NB4 (cell line): ENCODE data around the gene PDZD2.

Experiments
- POLR2A ChIP-seq: IDR thresholded peaks from 2 replicates; pipeline ENCODE4 v1.6.1; 2011; ENCODE audit warnings: mild to moderate bottlenecking; ENCODE audit not compliant: insufficient read length; ENCODE audit errors: extremely low read depth
- TF ChIP-seq, protein P1 (sequence below): IDR thresholded peaks from one replicate; pipeline ENCODE4 v1.5.1; 2012; ENCODE audit warnings: low read depth, low read length
- TF ChIP-seq, protein P2 (sequence below): IDR thresholded peaks from 2 replicates; pipeline ENCODE4 v1.6.1; 2011; ENCODE audit warnings: low read depth, low read length

- TF ChIP-seq, protein P1, sequence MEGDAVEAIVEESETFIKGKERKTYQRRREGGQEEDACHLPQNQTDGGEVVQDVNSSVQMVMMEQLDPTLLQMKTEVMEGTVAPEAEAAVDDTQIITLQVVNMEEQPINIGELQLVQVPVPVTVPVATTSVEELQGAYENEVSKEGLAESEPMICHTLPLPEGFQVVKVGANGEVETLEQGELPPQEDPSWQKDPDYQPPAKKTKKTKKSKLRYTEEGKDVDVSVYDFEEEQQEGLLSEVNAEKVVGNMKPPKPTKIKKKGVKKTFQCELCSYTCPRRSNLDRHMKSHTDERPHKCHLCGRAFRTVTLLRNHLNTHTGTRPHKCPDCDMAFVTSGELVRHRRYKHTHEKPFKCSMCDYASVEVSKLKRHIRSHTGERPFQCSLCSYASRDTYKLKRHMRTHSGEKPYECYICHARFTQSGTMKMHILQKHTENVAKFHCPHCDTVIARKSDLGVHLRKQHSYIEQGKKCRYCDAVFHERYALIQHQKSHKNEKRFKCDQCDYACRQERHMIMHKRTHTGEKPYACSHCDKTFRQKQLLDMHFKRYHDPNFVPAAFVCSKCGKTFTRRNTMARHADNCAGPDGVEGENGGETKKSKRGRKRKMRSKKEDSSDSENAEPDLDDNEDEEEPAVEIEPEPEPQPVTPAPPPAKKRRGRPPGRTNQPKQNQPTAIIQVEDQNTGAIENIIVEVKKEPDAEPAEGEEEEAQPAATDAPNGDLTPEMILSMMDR: no peak
- TF ChIP-seq POLR2A: no peak
- TF ChIP-seq, protein P2, sequence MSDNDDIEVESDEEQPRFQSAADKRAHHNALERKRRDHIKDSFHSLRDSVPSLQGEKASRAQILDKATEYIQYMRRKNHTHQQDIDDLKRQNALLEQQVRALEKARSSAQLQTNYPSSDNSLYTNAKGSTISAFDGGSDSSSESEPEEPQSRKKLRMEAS: no peak
These were observed 337.2 kb downstream of the PDZD2 start for GRCh38 chr5:31976169-31976568.
